Caco-2 (cell line): Measurements from ENCODE around the gene NOX4. TPM values are rescaled to one million over a fixed set of nuclear protein-coding genes. Genes with fewer than 3 reads are reported as not detected.
"Not testable (repeated sequence)": the region's sequence is repeated elsewhere in the genome, so short reads cannot be mapped to it uniquely, and the experiment has no call there.

Experiments used
- BruUV-seq: library from RNA; stranded (reverse); fragments of 400-500 nt; replicated peaks from 2 replicates; lab custom pipeline; 2021; lab: Mats Ljungman, UMichigan
- CTCF ChIA-PET: fragments of 300-600 bp; sonication (Branson Sonifier 250); formaldehyde crosslinking; loops from one replicate; lab custom pipeline; 2022; ENCODE audit warnings: antibody characterized with exemption; lab: Charles Lee
- POLR2A ChIA-PET: fragments of 300-600 bp; sonication (Branson Sonifier 250); formaldehyde crosslinking; loops from one replicate; lab custom pipeline; 2022; ENCODE audit warnings: antibody characterized with exemption; lab: Charles Lee
- DNase-seq, 2 experiments: peaks; one replicate each; pipeline versions ENCODE4 v3.0.0 to v3.0.0-alpha.2; 2020 to 2022
- H3K27me3 ChIP-seq: replicated peaks from 2 replicates; pipeline ENCODE4 v1.6.0; 2011; ENCODE audit warnings: low read length; ENCODE audit not compliant: control insufficient read depth, insufficient read depth
- H3K36me3 ChIP-seq: 2 replicates; pipeline ENCODE4 v1.5.1; 2011; ENCODE audit warnings: low read length; ENCODE audit not compliant: control insufficient read depth, insufficient read depth
- H3K4me1 ChIP-seq: fragments of 250-450 bp; sonication (Bioruptor Pico); 2 replicates; pipeline ENCODE4 v1.5.1; 2020; ENCODE audit warnings: mild to moderate bottlenecking
- H3K4me3 ChIP-seq: 2 replicates; pipeline ENCODE4 v1.5.1; 2011; ENCODE audit warnings: low read depth, mild to moderate bottlenecking, control low read depth, low read length
- H3K9me3 ChIP-seq: fragments of 250-450 bp; sonication (Bioruptor Pico); 2 replicates; pipeline ENCODE4 v1.5.1; 2020; ENCODE audit warnings: mild to moderate bottlenecking, moderate library complexity
- H3K27ac Mint-ChIP-seq: one replicate; pipeline ENCODE4 v1.8.0; 2022; ENCODE audit warnings: mixed read lengths; ENCODE audit not compliant: unreplicated experiment
- H3K27me3 Mint-ChIP-seq: one replicate; pipeline ENCODE4 v1.8.0; 2022; ENCODE audit warnings: mixed read lengths; ENCODE audit not compliant: insufficient read depth, unreplicated experiment
- H3K36me3 Mint-ChIP-seq: one replicate; pipeline ENCODE4 v1.8.0; 2022; ENCODE audit warnings: mild to moderate bottlenecking, mixed read lengths; ENCODE audit not compliant: insufficient read depth, unreplicated experiment
- H3K4me1 Mint-ChIP-seq: one replicate; pipeline ENCODE4 v1.8.0; 2022; ENCODE audit warnings: low read depth, mixed read lengths; ENCODE audit not compliant: unreplicated experiment
- H3K4me3 Mint-ChIP-seq: one replicate; pipeline ENCODE4 v1.8.0; 2022; ENCODE audit warnings: mild to moderate bottlenecking, moderate library complexity, mixed read lengths; ENCODE audit not compliant: unreplicated experiment
- H3K9me3 Mint-ChIP-seq: one replicate; pipeline ENCODE4 v1.8.0; 2022; ENCODE audit warnings: mixed read lengths; ENCODE audit not compliant: unreplicated experiment
- CTCF ChIP-seq, 2 experiments: fragments of 200-600 bp in 1 of 2; IDR thresholded peaks; 1 replicate in 1 of 2; 2 replicates in 1 of 2; pipeline versions ENCODE4 v1.5.1 to v1.8.0; 2011 to 2022; ENCODE audit warnings: antibody characterized with exemption in 1 of 2, control low read depth in 1 of 2, inconsistent platforms in 1 of 2, low read depth in 1 of 2, low read length in 1 of 2, mild to moderate bottlenecking in 1 of 2, moderate library complexity in 1 of 2; ENCODE audit not compliant: insufficient read depth in 1 of 2, severe bottlenecking in 1 of 2, unreplicated experiment in 1 of 2
- intact Hi-C: fragments of 100-400 bp; cut with micrococcal nuclease; formaldehyde crosslinking; loops from one replicate; pipeline ENCODE4 v1.10.0; 2022; ENCODE audit not compliant: unreplicated experiment
- total RNA-seq: library from RNA; stranded (reverse); gene quantifications from 2 replicates; pipeline ENCODE4 v1.2.3, GENCODE V29; 2022

NOX4 gene
- total RNA-seq, 1 experiment from 2014 or later, result not detected

- intact Hi-C loops, BruUV-seq: not testable (repeated sequence)
- peaks cover 10% of the 10 kb centered on the region for H3K27me3 Mint-ChIP-seq
Observed at GRCh38 chr11:89295023-89295422, 196.2 kb downstream of the NOX4 start.

GRCh38 chr11:89293965-89294679 is 197.1 kb downstream of the NOX4 start:
- Mint-ChIP-seq H3K36me3 (no peaks in the 10 kb centered on the region), H3K9me3 (no peaks in the 10 kb centered on the region), H3K4me1 (no peaks in the 10 kb centered on the region), H3K27ac (no peak overlapping the region), H3K27me3 (peaks cover 10% of the 10 kb centered on the region), H3K4me3 (no peak overlapping the region)
- intact Hi-C loops, result no loop called here
- BruUV-seq, result no TSS peak
- POLR2A ChIA-PET, result no interaction called here
- Histone ChIP-seq H3K4me3 (no peak overlapping the region), H3K27me3 (no peaks in the 10 kb centered on the region), H3K36me3 (no peaks in the 10 kb centered on the region), H3K4me1 (no peaks in the 10 kb centered on the region), H3K9me3 (no peaks in the 10 kb centered on the region)
- TF ChIP-seq CTCF (IDR thresholded peaks at IDR 0.05; ENCODE audit: insufficient read depth in 1 of 2, low read depth in 1 of 2, low read length in 1 of 2, severe bottlenecking in 1 of 2, unreplicated experiment in 1 of 2), result no peak
- no peak for DNase-seq
- CTCF ChIA-PET, result no interaction called here

More at GRCh38 chr11:89295023-89295422, 196.2 kb downstream of the NOX4 start:
- H3K4me1 ChIP-seq, POLR2A ChIA-PET, CTCF ChIA-PET, H3K9me3 ChIP-seq, H3K36me3 Mint-ChIP-seq, H3K9me3 Mint-ChIP-seq, H3K27ac Mint-ChIP-seq, H3K36me3 ChIP-seq, H3K4me3 ChIP-seq, H3K4me1 Mint-ChIP-seq, DNase-seq, H3K27me3 ChIP-seq, H3K4me3 Mint-ChIP-seq: not testable (repeated sequence)

- H3K36me3 Mint-ChIP-seq, BruUV-seq, H3K36me3 ChIP-seq, POLR2A ChIA-PET, H3K9me3 Mint-ChIP-seq, H3K4me3 ChIP-seq, intact Hi-C loops, CTCF ChIA-PET, H3K9me3 ChIP-seq, H3K27me3 ChIP-seq, H3K4me1 Mint-ChIP-seq, DNase-seq, H3K27me3 Mint-ChIP-seq, H3K4me3 Mint-ChIP-seq, H3K27ac Mint-ChIP-seq, H3K4me1 ChIP-seq: not testable (repeated sequence)
Observed at GRCh38 chr11:89288004-89288403, 203.2 kb downstream of the NOX4 start.

GRCh38 chr11:89286601-89287000 is 204.6 kb downstream of the NOX4 start:
- H3K36me3 ChIP-seq, H3K27ac Mint-ChIP-seq, H3K4me1 Mint-ChIP-seq, CTCF ChIA-PET, H3K4me3 ChIP-seq, H3K4me1 ChIP-seq, H3K9me3 Mint-ChIP-seq, DNase-seq, H3K36me3 Mint-ChIP-seq, H3K27me3 ChIP-seq, BruUV-seq, intact Hi-C loops, H3K4me3 Mint-ChIP-seq, H3K27me3 Mint-ChIP-seq, POLR2A ChIA-PET, H3K9me3 ChIP-seq: not testable (repeated sequence)

- H3K4me3 Mint-ChIP-seq, H3K36me3 ChIP-seq, H3K27me3 Mint-ChIP-seq, H3K9me3 ChIP-seq, H3K4me1 Mint-ChIP-seq, H3K4me1 ChIP-seq, intact Hi-C loops, H3K4me3 ChIP-seq, BruUV-seq, H3K27me3 ChIP-seq, H3K36me3 Mint-ChIP-seq, CTCF ChIA-PET, DNase-seq, H3K27ac Mint-ChIP-seq, H3K9me3 Mint-ChIP-seq, POLR2A ChIA-PET: not testable (repeated sequence)
Observed at GRCh38 chr11:89281032-89281677, 210.0 kb downstream of the NOX4 start.
